Measurements from ENCODE around the gene PLXNA4. TPM values are rescaled to one million over a fixed set of nuclear protein-coding genes. Genes with fewer than 3 reads are reported as not detected.

Gene PLXNA4
- total RNA-seq, 2 experiments from 2014 or later: 0.75 to 0.85 TPM

DNA sequence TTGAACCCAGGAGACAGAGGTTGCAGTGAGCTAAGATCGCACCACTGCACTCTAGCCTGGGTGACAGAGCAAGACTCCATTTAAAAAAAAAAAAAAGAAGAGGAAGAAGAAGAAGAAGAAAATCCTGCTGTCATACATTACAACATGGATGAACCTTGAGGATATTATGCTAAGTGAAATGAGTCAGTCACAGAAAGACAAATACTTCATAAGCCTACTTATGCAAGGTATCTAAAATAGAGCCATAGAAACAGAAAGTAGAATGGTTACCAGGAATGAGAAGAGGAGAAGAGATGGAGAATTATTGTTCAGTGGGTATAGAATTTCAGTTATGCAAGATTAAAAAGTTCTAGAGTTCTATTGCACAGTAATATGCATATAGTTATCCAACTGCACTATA is 466.5 kb downstream of the PLXNA4 start:
- Histone ChIP-seq H3K27me3 (ENCODE audit: control insufficient read depth in 1 of 2, insufficient read depth in 2 of 2, low read length in 2 of 2) (no peaks in the 10 kb centered on the region), H3K36me3 (ENCODE audit: insufficient read depth, low read length) (no peaks in the 10 kb centered on the region), H3K27ac (ENCODE audit: low read depth in 1 of 2, low read length in 2 of 2) (no peak overlapping the region), H3K4me3 (ENCODE audit: low read length) (no peak overlapping the region), H3K4me1 (ENCODE audit: insufficient read depth, low read length) (no peaks in the 10 kb centered on the region), H3K9me3 (ENCODE audit: control insufficient read depth in 1 of 2, insufficient read depth in 1 of 2, low read length in 2 of 2) (peaks cover 0 to 4% of the 10 kb centered on the region in 2 experiments)
- intact Hi-C loops (cut with DNase I, micrococcal nuclease): no loop called here
- Mint-ChIP-seq H3K27ac (no peak overlapping the region), H3K9me3 (no peaks in the 10 kb centered on the region), H3K4me3 (no peak overlapping the region), H3K4me1 (ENCODE audit: low read depth) (no peaks in the 10 kb centered on the region), H3K36me3 (ENCODE audit: low read depth) (no peaks in the 10 kb centered on the region), H3K27me3 (peaks cover 19% of the 10 kb centered on the region)
- ChIA-PET POLR2A (no interaction called here), CTCF (no interaction called here)
- ATAC-seq (ENCODE audit: poor library complexity) (no peak), DNase-seq (no peak)
- TF ChIP-seq, protein P1, sequence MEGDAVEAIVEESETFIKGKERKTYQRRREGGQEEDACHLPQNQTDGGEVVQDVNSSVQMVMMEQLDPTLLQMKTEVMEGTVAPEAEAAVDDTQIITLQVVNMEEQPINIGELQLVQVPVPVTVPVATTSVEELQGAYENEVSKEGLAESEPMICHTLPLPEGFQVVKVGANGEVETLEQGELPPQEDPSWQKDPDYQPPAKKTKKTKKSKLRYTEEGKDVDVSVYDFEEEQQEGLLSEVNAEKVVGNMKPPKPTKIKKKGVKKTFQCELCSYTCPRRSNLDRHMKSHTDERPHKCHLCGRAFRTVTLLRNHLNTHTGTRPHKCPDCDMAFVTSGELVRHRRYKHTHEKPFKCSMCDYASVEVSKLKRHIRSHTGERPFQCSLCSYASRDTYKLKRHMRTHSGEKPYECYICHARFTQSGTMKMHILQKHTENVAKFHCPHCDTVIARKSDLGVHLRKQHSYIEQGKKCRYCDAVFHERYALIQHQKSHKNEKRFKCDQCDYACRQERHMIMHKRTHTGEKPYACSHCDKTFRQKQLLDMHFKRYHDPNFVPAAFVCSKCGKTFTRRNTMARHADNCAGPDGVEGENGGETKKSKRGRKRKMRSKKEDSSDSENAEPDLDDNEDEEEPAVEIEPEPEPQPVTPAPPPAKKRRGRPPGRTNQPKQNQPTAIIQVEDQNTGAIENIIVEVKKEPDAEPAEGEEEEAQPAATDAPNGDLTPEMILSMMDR (IDR thresholded peaks at IDR 0.05): no peak

DNA sequence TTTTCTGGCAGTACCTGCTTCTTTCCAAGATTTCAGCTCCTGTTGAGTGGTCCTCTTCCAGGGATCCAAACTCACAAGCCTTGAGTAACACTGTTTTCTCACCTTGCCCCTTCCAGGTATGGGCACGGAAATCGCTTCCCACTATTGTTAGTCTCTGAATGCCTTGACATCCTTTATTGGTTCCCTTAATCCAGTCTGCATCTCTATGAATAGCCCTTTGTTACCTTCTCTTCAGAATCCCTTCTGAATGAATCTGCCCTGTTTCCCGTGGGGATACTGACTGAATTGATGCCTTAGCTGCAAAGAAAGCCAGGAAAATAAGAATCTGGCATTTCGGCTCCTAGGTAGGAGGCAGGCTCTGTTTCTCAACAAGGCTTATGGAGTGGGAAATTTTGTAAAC is 467.7 kb downstream of the PLXNA4 start:
- ChIA-PET CTCF (no interaction called here), POLR2A (no interaction called here)
- no peak for ATAC-seq (ENCODE audit: poor library complexity)
- no peaks in the 10 kb centered on the region for H3K27me3 ChIP-seq (ENCODE audit: control insufficient read depth in 1 of 2, insufficient read depth in 2 of 2, low read length in 2 of 2)
- no peaks in the 10 kb centered on the region for H3K36me3 Mint-ChIP-seq (ENCODE audit: low read depth)
- no peaks in the 10 kb centered on the region for H3K36me3 ChIP-seq (ENCODE audit: insufficient read depth, low read length)
- TF ChIP-seq, protein P1 (IDR thresholded peaks at IDR 0.05): no peak
- peaks cover 0 to 5% of the 10 kb centered on the region in 2 experiments for H3K9me3 ChIP-seq (ENCODE audit: control insufficient read depth in 1 of 2, insufficient read depth in 1 of 2, low read length in 2 of 2)
- H3K4me3 ChIP-seq (ENCODE audit: low read length): no peak overlapping the region
- H3K27me3 Mint-ChIP-seq: peaks cover 19% of the 10 kb centered on the region
- no peak for DNase-seq
- no peak overlapping the region for H3K27ac Mint-ChIP-seq
- H3K4me1 ChIP-seq (ENCODE audit: insufficient read depth, low read length): no peaks in the 10 kb centered on the region
- no peak overlapping the region for H3K4me3 Mint-ChIP-seq
- no peak overlapping the region for H3K27ac ChIP-seq (ENCODE audit: low read depth in 1 of 2, low read length in 2 of 2)
- intact Hi-C loops (cut with DNase I, micrococcal nuclease): no loop called here
- H3K9me3 Mint-ChIP-seq: no peaks in the 10 kb centered on the region
- H3K4me1 Mint-ChIP-seq (ENCODE audit: low read depth): no peaks in the 10 kb centered on the region

DNA sequence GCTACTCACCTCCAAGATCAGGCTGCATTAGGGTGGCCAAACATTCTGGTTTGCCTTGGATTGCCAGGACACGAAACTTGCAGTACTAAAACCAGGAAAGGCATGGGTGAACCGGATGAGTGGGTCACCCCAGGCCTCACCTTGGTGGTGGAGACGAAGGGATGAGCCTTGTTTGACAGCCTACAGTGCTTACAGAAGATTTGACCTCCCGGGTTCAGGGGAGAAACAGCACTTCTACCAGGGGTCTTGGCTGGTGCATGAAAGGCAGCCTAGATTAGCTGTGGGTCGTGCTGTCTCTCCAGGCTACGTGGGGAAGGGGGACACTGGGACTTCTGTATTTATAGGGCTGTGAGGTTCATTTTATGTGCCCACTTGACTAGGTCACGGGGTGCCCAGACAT is 469.8 kb downstream of the PLXNA4 start:
- intact Hi-C loops (cut with DNase I, micrococcal nuclease): no loop called here
- Mint-ChIP-seq H3K27me3 (peaks cover 19% of the 10 kb centered on the region), H3K4me1 (ENCODE audit: low read depth) (no peaks in the 10 kb centered on the region), H3K4me3 (no peak overlapping the region), H3K9me3 (no peaks in the 10 kb centered on the region), H3K36me3 (ENCODE audit: low read depth) (no peaks in the 10 kb centered on the region), H3K27ac (no peak overlapping the region)
- ChIA-PET CTCF (no interaction called here), POLR2A (no interaction called here)
- Histone ChIP-seq H3K36me3 (ENCODE audit: insufficient read depth, low read length) (no peaks in the 10 kb centered on the region), H3K4me1 (ENCODE audit: insufficient read depth, low read length) (no peaks in the 10 kb centered on the region), H3K9me3 (ENCODE audit: control insufficient read depth in 1 of 2, insufficient read depth in 1 of 2, low read length in 2 of 2) (peaks cover 0 to 5% of the 10 kb centered on the region in 2 experiments), H3K4me3 (ENCODE audit: low read length) (no peak overlapping the region), H3K27ac (ENCODE audit: low read depth in 1 of 2, low read length in 2 of 2) (no peak overlapping the region), H3K27me3 (ENCODE audit: control insufficient read depth in 1 of 2, insufficient read depth in 2 of 2, low read length in 2 of 2) (peaks cover 0 to 3% of the 10 kb centered on the region in 2 experiments)
- DNase-seq (no peak), ATAC-seq (ENCODE audit: poor library complexity) (no peak)
- TF ChIP-seq, protein P1 (IDR thresholded peaks at IDR 0.05): no peak

Data from CD4-positive, alpha-beta T cell (primary cell).